Measurements from ENCODE around the gene PRIMA1.

GRCh38 chr14:93803408-93804318, 15.4 kb upstream of the PRIMA1 start:
- TF ChIP-seq CTCF (IDR thresholded peaks at IDR 0.05; ENCODE audit: low read length), result no peak
- no peak for TF ChIP-seq EZH2 (IDR thresholded peaks at IDR 0.05; ENCODE audit: borderline replicate concordance, low read length)
